Choroid plexus epithelial cell (primary cell): Measurements from ENCODE around the gene FBH1.
A peak's percentile ranks its signal among the peaks of the same experiment; 100 is the strongest.
"Not testable (repeated sequence)": the region's sequence is repeated elsewhere in the genome, so short reads cannot be mapped to it uniquely, and the experiment has no call there.

Experiments used
- DNase-seq: peaks from one replicate; pipeline ENCODE4 v3.0.0-alpha.2; 2010; ENCODE audit warnings: low read depth
- H3K4me3 ChIP-seq: 2 replicates; pipeline ENCODE4 v1.5.1; 2011; ENCODE audit warnings: low read depth, mild to moderate bottlenecking, control low read depth, low read length, moderate library complexity
- CTCF ChIP-seq: conservative IDR thresholded peaks from 2 replicates; pipeline ENCODE4 v1.5.1; 2011; ENCODE audit warnings: low read depth, mild to moderate bottlenecking, control low read depth, inconsistent platforms, low read length, moderate library complexity

FBH1 gene

GRCh38 chr10:5862981-5863685, 26.9 kb upstream of the FBH1 start:
- not testable (repeated sequence) for H3K4me3 ChIP-seq, DNase-seq
- peak; percentile 8 for TF ChIP-seq CTCF

GRCh38 chr10:5866451-5867081, 23.5 kb upstream of the FBH1 start:
- DNase-seq, H3K4me3 ChIP-seq: not testable (repeated sequence)

DNA sequence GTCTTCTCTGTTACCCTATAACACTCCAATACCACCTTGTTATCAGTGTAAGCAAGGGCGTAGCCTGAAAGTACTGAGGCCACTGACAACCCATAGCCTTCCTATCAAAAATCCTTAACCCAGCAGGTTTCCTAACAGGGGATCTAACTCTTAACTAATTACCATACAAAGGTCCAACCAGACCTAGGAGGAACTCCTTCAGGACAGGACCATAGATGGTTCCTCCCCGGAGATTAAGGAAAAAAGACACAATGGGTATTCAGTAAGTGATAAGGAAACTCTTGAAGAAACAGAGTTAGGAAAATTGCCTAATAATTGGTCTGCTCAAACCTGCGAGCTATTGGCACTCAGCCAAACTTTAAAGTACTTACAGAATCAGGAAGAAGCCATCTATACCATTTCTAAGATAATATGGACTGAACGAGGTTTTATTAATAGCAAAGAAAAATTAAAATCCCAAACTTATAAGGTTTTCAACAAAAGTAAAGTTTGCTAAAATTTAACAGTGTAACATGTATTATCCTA, 22.9 kb upstream of the FBH1 start:
- not testable (repeated sequence) for DNase-seq, H3K4me3 ChIP-seq

GRCh38 chr10:5868383-5868782, 21.7 kb upstream of the FBH1 start:
- not testable (repeated sequence) for DNase-seq, H3K4me3 ChIP-seq

- no peak for DNase-seq
- no peak overlapping the region for H3K4me3 ChIP-seq
- no peak for TF ChIP-seq CTCF
These were observed 20.9 kb upstream of the FBH1 start for GRCh38 chr10:5869156-5869555.

- DNase-seq: no peak
- no peak overlapping the region for H3K4me3 ChIP-seq
- TF ChIP-seq CTCF: no peak
These were observed 18.4 kb upstream of the FBH1 start for GRCh38 chr10:5871596-5871995.

DNA sequence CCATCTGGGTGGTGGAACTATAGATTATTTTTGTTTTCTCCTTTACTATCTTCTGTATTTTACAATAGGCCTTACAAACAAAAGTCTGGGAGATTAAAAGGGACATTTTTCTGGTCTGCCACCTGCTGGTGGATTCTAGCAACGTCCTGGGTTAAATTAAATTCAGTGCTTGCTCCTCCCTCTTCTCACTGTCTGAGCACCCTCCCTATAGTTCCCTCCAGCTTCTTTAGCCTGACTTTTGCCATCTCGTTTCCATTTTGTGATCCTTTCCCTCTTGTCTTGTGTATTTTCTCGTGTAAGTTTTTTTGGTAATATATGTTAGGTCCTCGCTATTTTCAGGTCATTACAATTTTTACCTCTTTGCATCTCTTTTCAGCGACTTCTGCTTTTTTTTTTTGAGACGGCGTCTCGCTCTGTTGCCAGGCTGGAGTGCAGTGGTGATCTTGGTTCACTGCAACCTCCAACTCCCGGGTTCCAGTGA, 16.5 kb upstream of the FBH1 start:
- peak; percentile 85 for DNase-seq
- peak; percentile 77 for TF ChIP-seq CTCF
- H3K4me3 ChIP-seq: no peak overlapping the region

DNA sequence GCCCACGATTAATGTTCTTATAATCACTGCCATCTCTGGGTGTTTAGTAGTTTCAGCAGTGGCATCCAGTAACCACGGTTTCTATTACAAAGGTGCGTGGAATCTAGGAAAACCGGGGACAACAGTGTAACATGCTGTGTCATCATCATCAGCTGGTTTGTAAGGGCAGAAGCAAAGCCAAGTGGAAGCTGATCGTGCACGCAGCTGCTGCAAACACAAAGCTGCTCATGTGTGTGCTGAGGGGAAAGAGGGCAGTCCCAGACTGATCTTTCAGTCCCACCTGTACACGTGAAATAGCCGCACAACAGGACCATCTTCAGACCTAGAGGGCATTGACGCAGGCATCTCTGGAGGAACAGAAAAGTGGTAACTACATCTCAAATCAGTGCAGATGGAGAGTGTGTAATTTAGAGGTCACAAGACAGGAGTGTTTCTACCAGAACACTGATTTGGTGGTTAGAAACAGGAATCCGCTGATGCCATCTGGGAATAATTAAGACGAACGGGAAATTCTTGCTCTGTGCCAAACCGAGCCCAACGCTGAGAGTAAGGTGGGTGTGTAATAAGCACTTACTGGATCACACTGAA, 13.8 kb upstream of the FBH1 start:
- no peak overlapping the region for H3K4me3 ChIP-seq

GRCh38 chr10:5877041-5877440, 13.0 kb upstream of the FBH1 start:
- not testable (repeated sequence) for DNase-seq, H3K4me3 ChIP-seq

More for the DNA sequence above, 13.8 kb upstream of the FBH1 start:
- DNase-seq: peak; percentile 35
- TF ChIP-seq CTCF: no peak
